GM23338 (cell line): ENCODE data around the gene PPP2R2B. TPM values are rescaled to one million over a fixed set of nuclear protein-coding genes. Genes with fewer than 3 reads are reported as not detected.

Source experiments
- ATAC-seq: fragments of 200-7000 bp; cut with Tn5 transposase; 3 replicates; pipeline ENCODE4 v1.9.1; 2020
- DNase-seq: peaks from one replicate; pipeline ENCODE4 v3.0.0-alpha.2; 2015; ENCODE audit warnings: low spot score
- H2AFZ ChIP-seq: fragments of 200-600 bp; sonication (generic); 2 replicates; pipeline ENCODE4 v1.8.0; 2016; ENCODE audit warnings: antibody characterized with exemption, mild to moderate bottlenecking, moderate library complexity
- H3F3A ChIP-seq: fragments of 200-600 bp; sonication (generic); replicated peaks from 2 replicates; pipeline ENCODE4 v1.8.0; 2017; ENCODE audit warnings: antibody characterized with exemption, mixed run types, low read depth
- H3K27ac ChIP-seq: fragments of 200-600 bp; sonication (generic); 2 replicates; pipeline ENCODE4 v1.6.1; 2016; ENCODE audit warnings: low read depth
- H3K27me3 ChIP-seq: fragments of 200-600 bp; sonication (generic); 2 replicates; pipeline ENCODE4 v1.8.0; 2016; ENCODE audit warnings: mild to moderate bottlenecking, mixed run types, moderate library complexity; ENCODE audit not compliant: insufficient read depth
- H3K36me3 ChIP-seq: fragments of 200-600 bp; sonication (generic); 2 replicates; pipeline ENCODE4 v1.8.0; 2016; ENCODE audit warnings: mild to moderate bottlenecking; ENCODE audit not compliant: insufficient read depth
- H3K4me1 ChIP-seq: fragments of 200-600 bp; sonication (generic); 2 replicates; pipeline ENCODE4 v1.8.0; 2016; ENCODE audit warnings: mild to moderate bottlenecking, moderate library complexity; ENCODE audit not compliant: insufficient read depth
- H3K4me2 ChIP-seq: fragments of 200-600 bp; sonication (generic); 2 replicates; pipeline ENCODE4 v1.7.1; 2017; ENCODE audit warnings: mixed run types
- H3K4me3 ChIP-seq: fragments of 200-600 bp; sonication (generic); 2 replicates; pipeline ENCODE4 v1.6.1; 2016; ENCODE audit warnings: mixed run types
- H3K79me2 ChIP-seq: fragments of 200-600 bp; sonication (generic); replicated peaks from 2 replicates; pipeline ENCODE4 v1.8.0; 2017; ENCODE audit warnings: mild to moderate bottlenecking; ENCODE audit not compliant: insufficient read depth
- H3K9me2 ChIP-seq: fragments of 200-600 bp; sonication (generic); 2 replicates; pipeline ENCODE4 v1.8.0; 2017; ENCODE audit not compliant: insufficient read depth
- H4K20me1 ChIP-seq: fragments of 200-600 bp; sonication (generic); replicated peaks from 2 replicates; pipeline ENCODE4 v1.8.0; 2017; ENCODE audit warnings: mild to moderate bottlenecking; ENCODE audit not compliant: insufficient read depth
- H3K27ac Mint-ChIP-seq: 2 replicates; pipeline ENCODE4 v1.8.0; 2020; ENCODE audit warnings: inconsistent platforms, mild to moderate bottlenecking, moderate library complexity, mixed read lengths
- H3K27me3 Mint-ChIP-seq: 3 replicates; pipeline ENCODE4 v1.8.0; 2022; ENCODE audit warnings: low read depth, mild to moderate bottlenecking, moderate library complexity, mixed read lengths, inconsistent platforms; ENCODE audit not compliant: insufficient read depth, poor library complexity
- H3K36me3 Mint-ChIP-seq: 3 replicates; pipeline ENCODE4 v1.8.0; 2021; ENCODE audit warnings: low read depth, mild to moderate bottlenecking, inconsistent platforms, moderate library complexity, mixed read lengths
- H3K4me1 Mint-ChIP-seq: 3 replicates; pipeline ENCODE4 v1.8.0; 2020; ENCODE audit warnings: mild to moderate bottlenecking, inconsistent platforms, mixed read lengths
- H3K4me3 Mint-ChIP-seq: 3 replicates; pipeline ENCODE4 v1.8.0; 2021; ENCODE audit warnings: moderate library complexity, mild to moderate bottlenecking, inconsistent platforms, mixed read lengths
- H3K9me3 Mint-ChIP-seq: 3 replicates; pipeline ENCODE4 v1.8.0; 2020; ENCODE audit warnings: moderate library complexity, mild to moderate bottlenecking, inconsistent platforms, mixed read lengths
- CREB1 ChIP-seq: fragments of 250-450 bp; sonication (Bioruptor Pico); IDR thresholded peaks from 2 replicates; pipeline ENCODE4 v1.5.0; 2020; ENCODE audit warnings: low read depth, mild to moderate bottlenecking, moderate library complexity
- EZH2 ChIP-seq: fragments of 200-600 bp; sonication (generic); IDR thresholded peaks from one replicate; pipeline ENCODE4 v1.8.0; 2017; ENCODE audit warnings: antibody characterized with exemption, mild to moderate bottlenecking, low read depth; ENCODE audit not compliant: unreplicated experiment
- EZH2phosphoT487 ChIP-seq: fragments of 200-600 bp; sonication (generic); IDR thresholded peaks from one replicate; pipeline ENCODE4 v1.8.1; 2018; ENCODE audit warnings: antibody characterized with exemption; ENCODE audit not compliant: unreplicated experiment
- JUNB ChIP-seq: IDR thresholded peaks from one replicate; pipeline ENCODE4 v1.6.1; 2016; ENCODE audit warnings: antibody characterized with exemption; ENCODE audit not compliant: unreplicated experiment
- POLR2AphosphoS5 ChIP-seq: IDR thresholded peaks from 2 replicates; pipeline ENCODE4 v1.6.1; 2016; ENCODE audit warnings: antibody characterized with exemption, low read depth
- REST ChIP-seq: IDR thresholded peaks from one replicate; pipeline ENCODE4 v1.6.1; 2018; ENCODE audit warnings: antibody characterized with exemption; ENCODE audit not compliant: unreplicated experiment
- ZNF462 ChIP-seq: fragments of 250-450 bp; sonication (Bioruptor Pico); IDR thresholded peaks from 2 replicates; pipeline ENCODE4 v1.5.0; 2020; ENCODE audit warnings: mild to moderate bottlenecking, moderate library complexity
- polyA plus RNA-seq: library from polyadenylated mRNA; unstranded; fragments of >200 nt; fragmentation: Nextera tagmentation; extraction: Ambion mirVana; gene quantifications from 2 replicates; pipeline ENCODE4 v1.2.1, GENCODE V29; 2016
- total RNA-seq: library from RNA; depleted of rRNA; stranded (reverse); fragments of >200 nt; shearing (Covaris generic); gene quantifications from 2 replicates; pipeline ENCODE4 v1.2.3, GENCODE V29; 2014
- TF ChIP-seq, protein P1 (sequence below): IDR thresholded peaks from 2 replicates; pipeline ENCODE4 v1.6.1; 2016; ENCODE audit warnings: antibody characterized with exemption

Gene PPP2R2B
- total and polyA plus RNA-seq, 2 experiments from 2014 or later, result 21.3 to 33.9 TPM

GRCh38 chr5:146697211-146697610, 181.3 kb downstream of the PPP2R2B start:
- peaks cover 33% of the 10 kb centered on the region for H3K4me1 ChIP-seq
- no peak overlapping the region for H3K27ac ChIP-seq
- H3K36me3 ChIP-seq, result no peaks in the 10 kb centered on the region
- H3K9me2 ChIP-seq, result no peaks in the 10 kb centered on the region
- H3K27ac Mint-ChIP-seq, result no peak overlapping the region
- H3K36me3 Mint-ChIP-seq, result peaks cover 9% of the 10 kb centered on the region; the same call in 2 of the 3 replicates
- no peaks in the 10 kb centered on the region for H3F3A ChIP-seq
- DNase-seq (no peak), ATAC-seq (no peak)
- H3K4me1 Mint-ChIP-seq, result peaks cover 34% of the 10 kb centered on the region
- H3K27me3 ChIP-seq, result no peaks in the 10 kb centered on the region
- H3K9me3 Mint-ChIP-seq, result no peaks in the 10 kb centered on the region
- H3K4me3 ChIP-seq, result no peak overlapping the region
- H2AFZ ChIP-seq, result no peak overlapping the region
- H3K79me2 ChIP-seq, result no peaks in the 10 kb centered on the region
- H3K4me3 Mint-ChIP-seq, result no peak overlapping the region
- H3K27me3 Mint-ChIP-seq, result no peaks in the 10 kb centered on the region
- TF ChIP-seq POLR2AphosphoS5, result no peak
- TF ChIP-seq EZH2, result no peak
- no peak for TF ChIP-seq CREB1 (CRISPR knock-in tag)
- TF ChIP-seq, protein P1, sequence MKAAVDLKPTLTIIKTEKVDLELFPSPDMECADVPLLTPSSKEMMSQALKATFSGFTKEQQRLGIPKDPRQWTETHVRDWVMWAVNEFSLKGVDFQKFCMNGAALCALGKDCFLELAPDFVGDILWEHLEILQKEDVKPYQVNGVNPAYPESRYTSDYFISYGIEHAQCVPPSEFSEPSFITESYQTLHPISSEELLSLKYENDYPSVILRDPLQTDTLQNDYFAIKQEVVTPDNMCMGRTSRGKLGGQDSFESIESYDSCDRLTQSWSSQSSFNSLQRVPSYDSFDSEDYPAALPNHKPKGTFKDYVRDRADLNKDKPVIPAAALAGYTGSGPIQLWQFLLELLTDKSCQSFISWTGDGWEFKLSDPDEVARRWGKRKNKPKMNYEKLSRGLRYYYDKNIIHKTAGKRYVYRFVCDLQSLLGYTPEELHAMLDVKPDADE, result no peak
- no peak for TF ChIP-seq EZH2phosphoT487
- no peak for TF ChIP-seq REST
- TF ChIP-seq ZNF462, result no peak
- TF ChIP-seq JUNB, result no peak
- no peak overlapping the region for H3K4me2 ChIP-seq
- no peaks in the 10 kb centered on the region for H4K20me1 ChIP-seq
